ENCODE data around the gene KLK7.
"Not testable (repeated sequence)": the region's sequence is repeated elsewhere in the genome, so short reads cannot be mapped to it uniquely, and the experiment has no call there.

Gene KLK7

GRCh38 chr19:50982186-50982585, 1.5 kb downstream of the KLK7 start:
- TF ChIP-seq PAX5 (IDR thresholded peaks at IDR 0.05; ENCODE audit: insufficient read depth, low read length, severe bottlenecking) (no peak), POU2F2 (IDR thresholded peaks at IDR 0.05; ENCODE audit: low read depth, low read length) (no peak), POLR2A (IDR thresholded peaks at IDR 0.05; ENCODE audit: low read depth, low read length) (no peak), SPI1 (IDR thresholded peaks at IDR 0.05; ENCODE audit: low read depth, low read length) (no peak), POLR2AphosphoS5 (IDR thresholded peaks at IDR 0.05; ENCODE audit: low read depth, low read length) (no peak), TAF1 (IDR thresholded peaks at IDR 0.05; ENCODE audit: low read depth, low read length) (no peak)
- no peak for DNase-seq (ENCODE audit: insufficient read length, low spot score)
- FAIRE-seq: no peak

- FAIRE-seq: no peak
- no peak for DNase-seq (ENCODE audit: insufficient read length, low spot score)
- TF ChIP-seq TAF1 (IDR thresholded peaks at IDR 0.05; ENCODE audit: low read depth, low read length) (no peak), POU2F2 (IDR thresholded peaks at IDR 0.05; ENCODE audit: low read depth, low read length) (no peak), SPI1 (IDR thresholded peaks at IDR 0.05; ENCODE audit: low read depth, low read length) (no peak), POLR2AphosphoS5 (IDR thresholded peaks at IDR 0.05; ENCODE audit: low read depth, low read length) (no peak), PAX5 (IDR thresholded peaks at IDR 0.05; ENCODE audit: insufficient read depth, low read length, severe bottlenecking) (no peak), POLR2A (IDR thresholded peaks at IDR 0.05; ENCODE audit: low read depth, low read length) (no peak)
These were observed 2.0 kb downstream of the KLK7 start for GRCh38 chr19:50981587-50982146.

GRCh38 chr19:50980208-50980607, 3.5 kb downstream of the KLK7 start:
- FAIRE-seq: no peak
- TF ChIP-seq POU2F2 (IDR thresholded peaks at IDR 0.05; ENCODE audit: low read depth, low read length): no peak
- TF ChIP-seq POLR2A (IDR thresholded peaks at IDR 0.05; ENCODE audit: low read depth, low read length): no peak
- no peak for TF ChIP-seq SPI1 (IDR thresholded peaks at IDR 0.05; ENCODE audit: low read depth, low read length)
- no peak for TF ChIP-seq PAX5 (IDR thresholded peaks at IDR 0.05; ENCODE audit: insufficient read depth, low read length, severe bottlenecking)
- no peak for TF ChIP-seq POLR2AphosphoS5 (IDR thresholded peaks at IDR 0.05; ENCODE audit: low read depth, low read length)
- no peak for TF ChIP-seq TAF1 (IDR thresholded peaks at IDR 0.05; ENCODE audit: low read depth, low read length)
- no peak for DNase-seq (ENCODE audit: insufficient read length, low spot score)

GRCh38 chr19:50979758-50980157, 4.0 kb downstream of the KLK7 start:
- no peak for DNase-seq (ENCODE audit: insufficient read length, low spot score)
- TF ChIP-seq POU2F2 (IDR thresholded peaks at IDR 0.05; ENCODE audit: low read depth, low read length) (no peak), POLR2A (IDR thresholded peaks at IDR 0.05; ENCODE audit: low read depth, low read length) (no peak), POLR2AphosphoS5 (IDR thresholded peaks at IDR 0.05; ENCODE audit: low read depth, low read length) (no peak), TAF1 (IDR thresholded peaks at IDR 0.05; ENCODE audit: low read depth, low read length) (no peak), PAX5 (IDR thresholded peaks at IDR 0.05; ENCODE audit: insufficient read depth, low read length, severe bottlenecking) (no peak), SPI1 (IDR thresholded peaks at IDR 0.05; ENCODE audit: low read depth, low read length) (no peak)
- no peak for FAIRE-seq

GRCh38 chr19:50978772-50979390, 4.8 kb downstream of the KLK7 start:
- TF ChIP-seq POU2F2 (IDR thresholded peaks at IDR 0.05; ENCODE audit: low read depth, low read length) (no peak), POLR2AphosphoS5 (IDR thresholded peaks at IDR 0.05; ENCODE audit: low read depth, low read length) (no peak), PAX5 (IDR thresholded peaks at IDR 0.05; ENCODE audit: insufficient read depth, low read length, severe bottlenecking) (no peak), POLR2A (IDR thresholded peaks at IDR 0.05; ENCODE audit: low read depth, low read length) (no peak), TAF1 (IDR thresholded peaks at IDR 0.05; ENCODE audit: low read depth, low read length) (no peak), SPI1 (IDR thresholded peaks at IDR 0.05; ENCODE audit: low read depth, low read length) (no peak)
- DNase-seq (ENCODE audit: insufficient read length, low spot score) (no peak), FAIRE-seq (no peak)

GRCh38 chr19:50977626-50978025, 6.1 kb downstream of the KLK7 start:
- no peak for TF ChIP-seq POLR2A (IDR thresholded peaks at IDR 0.05; ENCODE audit: low read depth, low read length)
- no peak for TF ChIP-seq PAX5 (IDR thresholded peaks at IDR 0.05; ENCODE audit: insufficient read depth, low read length, severe bottlenecking)
- TF ChIP-seq POLR2AphosphoS5 (IDR thresholded peaks at IDR 0.05; ENCODE audit: low read depth, low read length): no peak
- no peak for TF ChIP-seq TAF1 (IDR thresholded peaks at IDR 0.05; ENCODE audit: low read depth, low read length)
- no peak for TF ChIP-seq POU2F2 (IDR thresholded peaks at IDR 0.05; ENCODE audit: low read depth, low read length)
- DNase-seq (ENCODE audit: insufficient read length, low spot score): no peak
- FAIRE-seq: no peak

GRCh38 chr19:50975766-50976165, 8.0 kb downstream of the KLK7 start:
- DNase-seq (ENCODE audit: insufficient read length, low spot score): no peak
- no peak for FAIRE-seq
- TF ChIP-seq TAF1 (IDR thresholded peaks at IDR 0.05; ENCODE audit: low read depth, low read length): no peak
- TF ChIP-seq PAX5 (IDR thresholded peaks at IDR 0.05; ENCODE audit: insufficient read depth, low read length, severe bottlenecking): no peak
- TF ChIP-seq POLR2AphosphoS5 (IDR thresholded peaks at IDR 0.05; ENCODE audit: low read depth, low read length): no peak

GRCh38 chr19:50974702-50975556, 8.8 kb downstream of the KLK7 start:
- FAIRE-seq (no peak), DNase-seq (ENCODE audit: insufficient read length, low spot score) (no peak)
- TF ChIP-seq POLR2A (IDR thresholded peaks at IDR 0.05; ENCODE audit: low read depth, low read length) (no peak), TAF1 (IDR thresholded peaks at IDR 0.05; ENCODE audit: low read depth, low read length) (no peak), SPI1 (IDR thresholded peaks at IDR 0.05; ENCODE audit: low read depth, low read length) (no peak), POU2F2 (IDR thresholded peaks at IDR 0.05; ENCODE audit: low read depth, low read length) (no peak), POLR2AphosphoS5 (IDR thresholded peaks at IDR 0.05; ENCODE audit: low read depth, low read length) (no peak), PAX5 (IDR thresholded peaks at IDR 0.05; ENCODE audit: insufficient read depth, low read length, severe bottlenecking) (no peak)

GRCh38 chr19:50972795-50973376, 10.8 kb downstream of the KLK7 start:
- FAIRE-seq (no peak), DNase-seq (ENCODE audit: insufficient read length, low spot score) (no peak)
- TF ChIP-seq SPI1 (IDR thresholded peaks at IDR 0.05; ENCODE audit: low read depth, low read length): no peak
- no peak for TF ChIP-seq PAX5 (IDR thresholded peaks at IDR 0.05; ENCODE audit: insufficient read depth, low read length, severe bottlenecking)
- no peak for TF ChIP-seq POLR2A (IDR thresholded peaks at IDR 0.05; ENCODE audit: low read depth, low read length)
- TF ChIP-seq TAF1 (IDR thresholded peaks at IDR 0.05; ENCODE audit: low read depth, low read length): no peak
- TF ChIP-seq POU2F2 (IDR thresholded peaks at IDR 0.05; ENCODE audit: low read depth, low read length): no peak
- TF ChIP-seq POLR2AphosphoS5 (IDR thresholded peaks at IDR 0.05; ENCODE audit: low read depth, low read length): no peak

- not testable (repeated sequence) for FAIRE-seq; DNase-seq (ENCODE audit: insufficient read length, low spot score)
These were observed 13.9 kb downstream of the KLK7 start for GRCh38 chr19:50969810-50970209.
